GM12865 (cell line): ENCODE results near the gene NNAT.

Source experiments
- DNase-seq: peaks from one replicate; pipeline ENCODE4 v3.0.0; 2010; ENCODE audit warnings: low read depth
- H3K4me3 ChIP-seq: 2 replicates; pipeline ENCODE4 v1.5.1; 2011; ENCODE audit warnings: mild to moderate bottlenecking, low read depth, low read length, control low read depth
- TF ChIP-seq, protein P1 (sequence below): IDR thresholded peaks from 2 replicates; pipeline ENCODE4 v1.5.1; 2011; ENCODE audit warnings: low read length, control low read depth, low read depth, inconsistent platforms; ENCODE audit not compliant: insufficient read depth; ENCODE audit errors: missing control alignments

NNAT gene

DNA sequence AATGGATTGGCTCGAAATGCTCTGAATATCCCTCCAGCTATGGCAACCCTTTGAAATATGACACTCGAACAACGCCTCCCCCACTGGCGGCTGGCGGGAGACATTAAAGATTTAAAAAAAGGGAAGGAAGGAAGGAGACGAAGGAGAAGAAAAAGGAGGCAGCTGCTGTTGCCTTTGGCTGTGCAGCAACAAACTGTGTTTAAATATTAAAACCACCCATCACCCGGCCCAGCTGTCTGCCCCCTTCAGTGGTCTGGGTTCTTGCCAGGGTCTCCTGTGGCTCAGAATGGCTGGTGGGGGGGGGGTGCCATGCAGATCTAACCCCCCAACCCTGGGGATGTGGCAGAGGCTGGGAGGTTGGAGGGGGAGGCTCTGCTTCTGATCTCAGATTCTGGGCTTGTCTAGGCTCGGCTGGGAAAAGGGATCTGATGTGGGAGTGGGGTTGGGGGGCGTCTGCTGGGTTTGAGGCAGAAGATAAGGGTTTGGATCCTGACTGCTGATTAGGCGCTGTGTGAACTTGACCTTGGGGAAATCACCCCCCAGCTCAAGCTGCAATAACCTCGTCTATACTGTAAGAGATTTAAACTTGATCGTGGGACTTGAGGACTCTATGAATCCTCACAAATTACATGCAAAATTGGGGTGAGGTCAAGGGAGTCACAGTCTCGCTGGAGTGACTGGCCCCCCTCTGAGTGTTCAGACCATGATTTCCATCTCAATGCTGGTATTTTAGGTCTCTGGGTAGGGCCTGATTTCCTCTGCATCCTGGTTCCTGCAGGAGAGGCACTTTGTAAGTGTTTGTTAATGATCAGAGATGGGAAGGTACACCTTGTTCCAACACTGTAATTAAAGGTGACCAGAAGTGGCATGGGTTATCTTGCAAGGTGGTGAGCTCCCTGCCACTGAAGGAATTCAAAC, 46.9 kb downstream of the NNAT start:
- no peak overlapping the region for H3K4me3 ChIP-seq
- TF ChIP-seq, protein P1, sequence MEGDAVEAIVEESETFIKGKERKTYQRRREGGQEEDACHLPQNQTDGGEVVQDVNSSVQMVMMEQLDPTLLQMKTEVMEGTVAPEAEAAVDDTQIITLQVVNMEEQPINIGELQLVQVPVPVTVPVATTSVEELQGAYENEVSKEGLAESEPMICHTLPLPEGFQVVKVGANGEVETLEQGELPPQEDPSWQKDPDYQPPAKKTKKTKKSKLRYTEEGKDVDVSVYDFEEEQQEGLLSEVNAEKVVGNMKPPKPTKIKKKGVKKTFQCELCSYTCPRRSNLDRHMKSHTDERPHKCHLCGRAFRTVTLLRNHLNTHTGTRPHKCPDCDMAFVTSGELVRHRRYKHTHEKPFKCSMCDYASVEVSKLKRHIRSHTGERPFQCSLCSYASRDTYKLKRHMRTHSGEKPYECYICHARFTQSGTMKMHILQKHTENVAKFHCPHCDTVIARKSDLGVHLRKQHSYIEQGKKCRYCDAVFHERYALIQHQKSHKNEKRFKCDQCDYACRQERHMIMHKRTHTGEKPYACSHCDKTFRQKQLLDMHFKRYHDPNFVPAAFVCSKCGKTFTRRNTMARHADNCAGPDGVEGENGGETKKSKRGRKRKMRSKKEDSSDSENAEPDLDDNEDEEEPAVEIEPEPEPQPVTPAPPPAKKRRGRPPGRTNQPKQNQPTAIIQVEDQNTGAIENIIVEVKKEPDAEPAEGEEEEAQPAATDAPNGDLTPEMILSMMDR = no peak
- no peak for DNase-seq

DNA sequence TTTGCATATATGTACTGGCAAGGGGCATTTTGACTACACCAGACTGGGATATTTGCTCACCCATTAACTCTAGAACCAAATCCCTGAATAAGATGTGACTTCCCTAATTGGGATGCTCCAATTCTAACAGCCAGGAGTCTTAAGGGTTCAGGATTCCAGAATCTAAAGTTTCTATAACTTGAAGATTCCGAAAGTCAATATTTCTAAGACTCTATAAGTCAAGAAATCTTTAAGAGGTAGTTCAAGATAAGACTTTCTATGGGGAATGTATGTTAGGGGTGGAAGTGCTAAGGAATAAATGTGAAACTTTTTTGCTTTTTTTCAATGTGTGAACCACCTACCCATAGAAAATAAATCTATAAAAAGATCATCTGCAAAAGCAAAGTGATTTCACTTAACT, 49.4 kb downstream of the NNAT start:
- TF ChIP-seq, protein P1 = no peak
- H3K4me3 ChIP-seq = no peak overlapping the region
- no peak for DNase-seq

DNA sequence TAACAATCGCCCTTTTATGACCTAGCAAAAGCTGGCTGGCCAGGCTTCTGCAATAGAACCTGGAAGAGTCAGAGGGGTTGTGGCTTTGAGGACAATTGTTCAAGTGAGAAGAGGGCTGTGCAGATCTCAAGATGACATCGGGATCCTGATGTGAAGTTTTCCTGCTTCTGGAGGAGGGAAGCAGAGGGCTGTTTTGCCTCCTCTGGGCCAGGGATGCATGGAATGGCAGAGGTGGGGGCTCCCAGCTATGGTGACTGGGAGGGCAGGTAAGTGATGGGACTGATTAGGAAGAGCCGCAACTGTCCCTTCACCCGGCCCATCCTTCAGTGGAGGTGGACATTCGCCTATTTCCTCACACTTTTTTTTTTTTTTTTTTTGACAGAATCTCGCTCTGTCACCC, 50.0 kb downstream of the NNAT start:
- TF ChIP-seq, protein P1 = no peak
- no peak for DNase-seq
- H3K4me3 ChIP-seq = no peak overlapping the region
